BE2C (cell line): ENCODE data around the gene REV3L.

Experiments
- DNase-seq: peaks from one replicate; pipeline ENCODE4 v3.0.0-alpha.2; 2020
- H3K27me3 ChIP-seq: fragments of 250-450 bp; sonication (Bioruptor Pico); 2 replicates; pipeline ENCODE4 v1.5.1; 2020; ENCODE audit warnings: mild to moderate bottlenecking
- H3K36me3 ChIP-seq: fragments of 250-450 bp; sonication (Bioruptor Pico); 2 replicates; pipeline ENCODE4 v1.5.1; 2020; ENCODE audit warnings: mild to moderate bottlenecking
- H3K4me1 ChIP-seq: fragments of 250-450 bp; sonication (Bioruptor Pico); 2 replicates; pipeline ENCODE4 v1.5.1; 2020
- H3K4me3 ChIP-seq: 2 replicates; pipeline ENCODE4 v1.5.1; 2011; ENCODE audit warnings: low read depth, low read length
- H3K9me3 ChIP-seq: fragments of 250-450 bp; sonication (Bioruptor Pico); 2 replicates; pipeline ENCODE4 v1.5.1; 2020
- CTCF ChIP-seq: IDR thresholded peaks from 2 replicates; pipeline ENCODE4 v1.5.1; 2012; ENCODE audit warnings: mild to moderate bottlenecking, low read depth, low read length

The REV3L gene

GRCh38 chr6:111499269-111499793 is 16.3 kb upstream of the REV3L start:
- Histone ChIP-seq H3K4me3 (no peak overlapping the region), H3K36me3 (no peaks in the 10 kb centered on the region), H3K4me1 (peaks cover 14% of the 10 kb centered on the region), H3K27me3 (no peaks in the 10 kb centered on the region), H3K9me3 (no peaks in the 10 kb centered on the region)
- no peak for TF ChIP-seq CTCF
- no peak for DNase-seq

DNA sequence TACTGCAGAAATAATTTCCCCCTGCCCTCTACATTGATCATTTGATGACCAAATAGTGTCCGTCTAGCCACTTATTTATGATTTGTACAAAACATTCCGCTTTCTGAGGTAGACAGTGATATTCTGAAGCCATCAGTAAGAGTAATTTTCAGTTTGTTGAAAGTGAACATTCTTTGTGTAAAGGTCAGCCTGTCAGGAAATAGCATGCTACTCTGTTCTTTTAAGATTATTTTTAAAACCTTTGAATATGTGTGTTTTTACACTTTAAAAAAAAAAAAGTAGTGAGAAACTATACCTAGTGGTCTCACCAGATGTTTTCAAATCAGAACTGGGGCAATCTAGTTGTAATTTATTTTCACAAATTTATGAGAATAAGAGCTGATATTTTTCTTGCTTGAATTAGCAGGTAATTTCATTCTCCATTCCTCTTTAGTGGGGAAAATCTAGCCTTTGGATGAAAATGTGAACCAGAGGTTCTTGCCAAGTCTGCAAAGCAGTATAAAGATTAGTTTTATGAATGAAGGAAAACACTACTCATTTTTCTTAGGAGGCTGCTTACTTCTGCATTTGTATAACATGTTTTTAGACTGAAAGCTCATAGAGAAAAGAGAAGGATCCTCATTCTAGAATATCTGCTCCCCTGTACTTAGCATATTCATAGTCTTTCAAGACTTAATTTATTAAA is 12.1 kb upstream of the REV3L start:
- Histone ChIP-seq H3K36me3 (no peaks in the 10 kb centered on the region), H3K27me3 (no peaks in the 10 kb centered on the region), H3K4me3 (no peak overlapping the region), H3K4me1 (no peaks in the 10 kb centered on the region), H3K9me3 (no peaks in the 10 kb centered on the region)
- TF ChIP-seq CTCF = no peak
- no peak for DNase-seq

DNA sequence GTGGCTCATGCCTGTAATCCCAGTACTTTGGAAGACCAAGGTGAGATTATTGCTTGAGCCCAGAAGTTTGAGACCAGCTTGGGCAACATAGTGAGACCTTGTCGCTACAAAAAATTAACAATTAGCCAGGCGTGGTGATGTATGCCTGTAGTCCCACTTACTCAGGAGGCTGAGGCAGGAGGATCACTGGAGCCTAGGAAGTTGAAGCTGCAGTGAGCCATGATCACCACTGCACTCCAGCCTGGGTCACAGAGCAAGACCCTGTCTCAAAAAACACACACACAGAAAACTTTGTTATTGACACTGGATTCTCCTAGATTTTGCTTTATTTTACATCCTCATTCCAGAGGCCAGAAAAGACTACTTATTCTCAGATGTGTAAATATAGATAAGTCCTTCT is 9.5 kb upstream of the REV3L start:
- Histone ChIP-seq H3K4me3 (no peak overlapping the region), H3K36me3 (peaks cover 6% of the 10 kb centered on the region; the same call in 1 of the 2 replicates), H3K9me3 (no peaks in the 10 kb centered on the region), H3K27me3 (no peaks in the 10 kb centered on the region), H3K4me1 (no peaks in the 10 kb centered on the region)
- no peak for DNase-seq
- no peak for TF ChIP-seq CTCF

DNA sequence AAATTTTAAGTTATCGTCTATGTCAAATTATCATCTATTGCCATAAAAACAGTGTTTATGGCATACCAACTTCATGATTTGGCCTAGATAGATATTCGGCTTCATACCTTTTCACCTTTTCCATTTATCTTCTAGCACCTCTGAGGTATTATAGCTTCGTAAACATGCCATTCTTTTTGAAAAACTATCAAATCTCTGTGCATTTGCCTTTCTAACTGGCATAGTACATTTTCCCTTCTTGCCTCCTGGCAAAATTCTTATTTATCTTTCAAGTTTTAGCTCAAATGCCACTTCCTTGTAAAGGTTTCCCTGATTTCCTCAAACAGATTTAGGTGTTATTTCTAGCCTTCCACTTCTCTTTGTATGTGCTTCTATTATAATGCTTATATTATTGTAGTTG is 7.0 kb upstream of the REV3L start:
- no peak for TF ChIP-seq CTCF
- Histone ChIP-seq H3K4me3 (no peak overlapping the region), H3K4me1 (no peaks in the 10 kb centered on the region; the same call in 1 of the 2 replicates), H3K9me3 (no peaks in the 10 kb centered on the region; the same call in 1 of the 2 replicates), H3K27me3 (no peaks in the 10 kb centered on the region), H3K36me3 (peaks cover 16% of the 10 kb centered on the region; the same call in 1 of the 2 replicates)
- no peak for DNase-seq

DNA sequence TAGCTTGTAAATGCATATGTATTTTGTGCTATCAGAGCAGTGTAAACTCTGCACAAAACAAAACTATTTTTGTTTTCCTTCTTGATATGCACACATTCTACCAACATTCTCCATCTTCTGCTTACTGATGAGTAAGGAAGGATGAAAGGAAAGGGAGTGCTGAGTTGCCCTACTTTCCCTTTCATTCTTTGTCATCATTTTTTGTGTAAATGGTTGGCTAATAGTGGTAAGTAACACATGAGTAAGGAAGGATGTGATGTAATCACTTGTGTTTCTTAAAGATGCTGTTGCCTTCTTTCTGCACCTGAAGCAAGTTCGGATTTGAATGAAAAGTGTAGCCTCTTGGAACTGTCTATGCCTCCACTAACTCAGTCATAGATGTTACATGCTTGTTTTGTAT is 4.6 kb upstream of the REV3L start:
- H3K4me3 ChIP-seq = no peak overlapping the region
- H3K36me3 ChIP-seq = peaks cover 16% of the 10 kb centered on the region; the same call in 1 of the 2 replicates
- no peak for TF ChIP-seq CTCF
- no peaks in the 10 kb centered on the region for H3K27me3 ChIP-seq
- DNase-seq = no peak
- H3K4me1 ChIP-seq = no peaks in the 10 kb centered on the region; the same call in 1 of the 2 replicates
- no peaks in the 10 kb centered on the region; the same call in 1 of the 2 replicates for H3K9me3 ChIP-seq

DNA sequence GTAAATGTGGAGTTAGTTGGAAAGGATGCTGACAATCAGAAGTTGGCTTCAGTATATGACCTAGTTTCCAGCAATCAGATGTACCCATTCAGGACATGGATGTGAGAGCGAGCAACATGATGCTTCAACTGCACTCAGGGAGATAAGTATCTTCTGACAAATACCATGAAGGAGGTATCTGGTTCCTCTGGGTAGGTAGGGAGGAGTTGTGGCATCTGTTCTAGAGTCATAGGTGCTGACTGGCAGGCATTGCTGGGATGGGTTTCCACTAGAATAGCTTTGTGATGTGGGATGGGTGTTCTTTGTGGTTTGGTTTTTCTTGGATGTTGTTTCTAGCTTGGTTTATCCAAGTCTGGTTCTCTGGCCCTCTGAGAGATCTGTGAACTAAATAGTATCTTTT is 3.9 kb upstream of the REV3L start:
- peaks cover 16% of the 10 kb centered on the region; the same call in 1 of the 2 replicates for H3K36me3 ChIP-seq
- H3K9me3 ChIP-seq = no peaks in the 10 kb centered on the region; the same call in 1 of the 2 replicates
- H3K27me3 ChIP-seq = no peaks in the 10 kb centered on the region
- DNase-seq = no peak
- no peak overlapping the region for H3K4me3 ChIP-seq
- H3K4me1 ChIP-seq = no peaks in the 10 kb centered on the region; the same call in 1 of the 2 replicates
- TF ChIP-seq CTCF = no peak
